K562 (cell line): ENCODE measurements around the gene PDRG1. TPM values are rescaled to one million over a fixed set of nuclear protein-coding genes. Genes with fewer than 3 reads are reported as not detected.

Experiments used
- ATAC-seq: fragments of 200-7000 bp; cut with Tn5 transposase; 3 replicates; pipeline ENCODE4 v1.9.1; 2020; ENCODE audit warnings: moderate library complexity
- BruUV-seq: library from RNA; stranded (reverse); fragments of 400-500 nt; replicated peaks from 2 replicates; lab custom pipeline; 2021; lab: Mats Ljungman, UMichigan
- CTCF ChIA-PET: fragments of 300-600 bp; formaldehyde crosslinking; extraction: SDS; loops from one replicate; lab custom pipeline; 2021; ENCODE audit warnings: low intra/inter-chr PET ratio; lab: Yijun Ruan, JAX
- POLR2A ChIA-PET: fragments of 300-600, 350-650 bp; sonication (Branson Sonifier 250); formaldehyde crosslinking; extraction: SDS; loops from one replicate; lab custom pipeline; 2021; ENCODE audit warnings: antibody characterized with exemption, inconsistent platforms; lab: Yijun Ruan, JAX
- DNase-seq, 4 experiments: peaks; one replicate each; pipeline versions ENCODE4 v3.0.0 to v3.0.0-alpha.2; 2011 to 2018; ENCODE audit warnings: low spot score in 3 of 4, mixed read lengths in 3 of 4; ENCODE audit errors: extremely low read depth in 1 of 4
- FAIRE-seq: peaks from 2 replicates; lab custom pipeline; 2011; peaks lifted over from hg19 to GRCh38; lab: Jason Lieb, UNC
- H2AFZ ChIP-seq: 2 replicates; pipeline ENCODE4 v1.6.0; 2011; ENCODE audit warnings: low read depth, low read length, control low read depth, inconsistent platforms
- H3K27ac ChIP-seq: fragments of 200-600 bp; 3 replicates; pipeline ENCODE4 v1.8.0; 2011; ENCODE audit warnings: low read depth, mild to moderate bottlenecking, control low read depth, inconsistent platforms, low read length, moderate library complexity, mixed read lengths; ENCODE audit errors: extremely low read depth
- H3K27me3 ChIP-seq, 2 experiments: fragments of 300-600 bp in 1 of 2; 2 replicates in 1 of 2; 3 replicates in 1 of 2; pipeline versions ENCODE4 v1.6.0 to v1.8.0; 2011; ENCODE audit warnings: inconsistent platforms in 2 of 2, low read length in 2 of 2, mild to moderate bottlenecking in 1 of 2, mixed read lengths in 1 of 2, moderate library complexity in 1 of 2; ENCODE audit not compliant: control insufficient read depth in 2 of 2, insufficient read depth in 2 of 2
- H3K36me3 ChIP-seq: fragments of 300-600 bp; 3 replicates; pipeline ENCODE4 v1.8.0; 2011; ENCODE audit warnings: mild to moderate bottlenecking, low read length, inconsistent platforms; ENCODE audit not compliant: control insufficient read depth, insufficient read depth
- H3K4me1 ChIP-seq, 2 experiments: fragments of 200-600 bp in 1 of 2; replicated peaks in 1 of 2; 2 replicates in 1 of 2; 3 replicates in 1 of 2; pipeline versions ENCODE4 v1.5.1 to v1.8.0; 2011; ENCODE audit warnings: inconsistent platforms in 2 of 2, low read length in 2 of 2, mild to moderate bottlenecking in 1 of 2, mixed read lengths in 1 of 2, moderate library complexity in 1 of 2; ENCODE audit not compliant: control insufficient read depth in 2 of 2, insufficient read depth in 2 of 2
- H3K4me2 ChIP-seq: 2 replicates; pipeline ENCODE4 v1.6.1; 2011; ENCODE audit warnings: low read length, control low read depth, inconsistent platforms, mixed read lengths; ENCODE audit not compliant: insufficient read depth
- H3K4me3 ChIP-seq: fragments of 200-600 bp; sonication (generic), shearing (Covaris generic); 2 replicates; pipeline ENCODE4 v1.5.1; 2016; ENCODE audit warnings: control low read depth, inconsistent platforms
- H3K79me2 ChIP-seq: fragments of 200-600 bp; 3 replicates; pipeline ENCODE4 v1.8.0; 2011; ENCODE audit warnings: low read length, inconsistent platforms; ENCODE audit not compliant: control insufficient read depth, insufficient read depth
- H3K9ac ChIP-seq, 2 experiments: 2 replicates each; pipeline versions ENCODE4 v1.6.0 to v1.6.1; 2011; ENCODE audit warnings: low read depth in 2 of 2, low read length in 2 of 2, control low read depth in 1 of 2, inconsistent platforms in 1 of 2, mild to moderate bottlenecking in 1 of 2, mixed read lengths in 1 of 2; ENCODE audit not compliant: insufficient read depth in 1 of 2
- H3K9me1 ChIP-seq: one replicate; pipeline ENCODE4 v1.6.0; 2011; ENCODE audit warnings: inconsistent platforms, mild to moderate bottlenecking, low read length, moderate library complexity; ENCODE audit not compliant: control insufficient read depth, insufficient read depth
- H3K9me3 ChIP-seq: replicated peaks from 2 replicates; pipeline ENCODE4 v1.5.1; 2011; ENCODE audit warnings: low read depth, low read length, inconsistent platforms; ENCODE audit not compliant: control insufficient read depth, insufficient read depth
- H4K20me1 ChIP-seq: replicated peaks from 2 replicates; pipeline ENCODE4 v1.6.1; 2011; ENCODE audit warnings: low read length, inconsistent platforms, mixed read lengths; ENCODE audit not compliant: control insufficient read depth, insufficient read depth
- ARID3A ChIP-seq: IDR thresholded peaks from 2 replicates; pipeline ENCODE4 v1.6.1; 2012; ENCODE audit warnings: low read depth, low read length, improper control_type of control experiment, borderline replicate concordance
- CHCHD3 ChIP-seq: fragments of 250-450 bp; sonication (Bioruptor Pico); IDR thresholded peaks from 2 replicates; pipeline ENCODE4 v2.1.2; 2022; ENCODE audit warnings: mild to moderate bottlenecking
- DDX20 ChIP-seq: fragments of 450-650 bp; IDR thresholded peaks from 2 replicates; pipeline ENCODE4 v1.6.1; 2016; ENCODE audit warnings: missing genetic modification characterization, low read depth, mild to moderate bottlenecking, missing compliant biosample characterization, moderate library complexity
- DPF2 ChIP-seq: fragments of 450-650 bp; IDR thresholded peaks from 2 replicates; pipeline ENCODE4 v1.6.1; 2016
- ERF ChIP-seq: fragments of 450-650 bp; formaldehyde crosslinking; IDR thresholded peaks from 2 replicates; pipeline ENCODE4 v1.4.0; 2020; ENCODE audit warnings: mild to moderate bottlenecking, mixed read lengths
- FOXJ2 ChIP-seq: fragments of 200-800 bp; sonication (Bioruptor generic); IDR thresholded peaks from 2 replicates; pipeline ENCODE4 v1.6.1; 2016; ENCODE audit warnings: missing genetic modification characterization, missing compliant biosample characterization
- FOXK1 ChIP-seq: sonication (generic); formaldehyde crosslinking; IDR thresholded peaks from 2 replicates; pipeline ENCODE4 v1.8.0; 2022; ENCODE audit warnings: missing genetic modification reagents, mild to moderate bottlenecking, borderline replicate concordance
- MED1 ChIP-seq: sonication (generic); formaldehyde crosslinking; IDR thresholded peaks from 2 replicates; pipeline ENCODE4 v1.8.1; 2023; ENCODE audit warnings: missing genetic modification reagents, borderline replicate concordance
- MNT ChIP-seq, 2 experiments: fragments of 450-650 bp; conservative IDR thresholded peaks; 2 replicates each; pipeline ENCODE4 v1.6.1; 2017; ENCODE audit warnings: mild to moderate bottlenecking in 2 of 2, moderate library complexity in 2 of 2
- PPARD ChIP-seq: fragments of 250-450 bp; sonication (Bioruptor Pico); IDR thresholded peaks from 2 replicates; pipeline ENCODE4 v1.8.0; 2022; ENCODE audit warnings: inconsistent platforms, mild to moderate bottlenecking, moderate library complexity
- RBM34 ChIP-seq: fragments of 200-400 bp; formaldehyde crosslinking; IDR thresholded peaks from 2 replicates; pipeline ENCODE4 v1.6.1; 2018; ENCODE audit warnings: low read length, borderline replicate concordance; ENCODE audit not compliant: insufficient read depth
- SMC3 ChIP-seq: conservative IDR thresholded peaks from 2 replicates; pipeline ENCODE4 v1.6.1; 2011; ENCODE audit warnings: low read depth, low read length, improper control_type of control experiment; ENCODE audit not compliant: insufficient read depth
- STAG1 ChIP-seq: sonication (generic); formaldehyde crosslinking; IDR thresholded peaks from 2 replicates; pipeline ENCODE4 v1.5.0; 2020; ENCODE audit warnings: missing genetic modification reagents, borderline replicate concordance
- THRAP3 ChIP-seq: fragments of 450-650 bp; IDR thresholded peaks from 2 replicates; pipeline ENCODE4 v1.6.1; 2016; ENCODE audit warnings: mild to moderate bottlenecking, inconsistent platforms, borderline replicate concordance
- USF2 ChIP-seq: sonication (generic); formaldehyde crosslinking; IDR thresholded peaks from 2 replicates; pipeline ENCODE4 v1.5.0; 2020; ENCODE audit warnings: missing genetic modification reagents
- YBX1 ChIP-seq: fragments of 450-650 bp; IDR thresholded peaks from 2 replicates; pipeline ENCODE4 v1.7.1; 2016; ENCODE audit warnings: mild to moderate bottlenecking
- ZBTB8A ChIP-seq: fragments of 450-650 bp; IDR thresholded peaks from 2 replicates; pipeline ENCODE4 v1.6.1; 2018; ENCODE audit warnings: mild to moderate bottlenecking, moderate library complexity; ENCODE audit not compliant: partially characterized antibody
- ZNF324 ChIP-seq: fragments of 250-450 bp; sonication (Bioruptor Pico); IDR thresholded peaks from 2 replicates; pipeline ENCODE4 v1.4.0; 2020; ENCODE audit warnings: mild to moderate bottlenecking
- ZNF75A ChIP-seq: fragments of 450-650 bp; formaldehyde crosslinking; IDR thresholded peaks from 2 replicates; pipeline ENCODE4 v1.4.0; 2020; ENCODE audit warnings: mild to moderate bottlenecking
- WGBS: fragments of 100-300 bp; shearing (Covaris generic); methylation state at CpG from one replicate; pipeline ENCODE4 v1.1.6; 2016; ENCODE audit warnings: low coverage, mixed read lengths; ENCODE audit not compliant: insufficient coverage; ENCODE audit errors: missing lambda C conversion rate; 5-methylcytosine and 5-hydroxymethylcytosine counted together
- in situ Hi-C: fragments of 300-500 bp; cut with MboI; formaldehyde crosslinking; loops from 4 replicates; pipeline ENCODE4 v1.15.0; 2018; ENCODE audit warnings: inconsistent platforms, mixed read lengths
- intact Hi-C: fragments of 100-400 bp; cut with micrococcal nuclease; formaldehyde crosslinking; loops from 2 replicates; pipeline ENCODE4 v1.14.2; 2022
- polyA plus RNA-seq, 8 experiments: library from polyadenylated mRNA; depleted of rRNA in 4 of 8; stranded (reverse) in 5 of 8; unstranded in 3 of 8; fragments of >200 nt; fragmentation: Nextera tagmentation in 2 of 8; fragmentation: Illumina TruSeq in 1 of 8; extraction: Ambion mirVana in 2 of 8; extraction: Trizol in 1 of 8; gene quantifications; 2 replicates each; pipeline versions ENCODE4 v1.2.1 to v1.2.3, GENCODE V29; 2011 to 2014; ENCODE audit warnings: inconsistent platforms in 1 of 8, missing spikeins in 1 of 8
- total RNA-seq, 7 experiments: library from RNA; depleted of rRNA in 6 of 7; stranded (reverse); fragments of >200 nt in 6 of 7; fragmentation: Illumina TruSeq in 2 of 7; extraction: Trizol in 2 of 7; gene quantifications; 2 replicates each; pipeline versions ENCODE4 v1.2.1 to v1.2.3, GENCODE V29; 2011 to 2021; ENCODE audit warnings: low replicate concordance in 1 of 7

PDRG1 gene
- total and polyA plus RNA-seq, 9 of the 15 experiments (the other 6 are each of a cell fraction or from before 2014, with no cell fraction given): 12.6 to 58.6 (median 26.1) TPM

- DNase-seq (no peak), ATAC-seq (no peak), FAIRE-seq (no peak)
- no peaks in the 10 kb centered on the region for H3K79me2 ChIP-seq
- peaks cover 16 to 19% of the 10 kb centered on the region in 2 experiments for H3K4me1 ChIP-seq
- intact Hi-C loops: loop anchor here (5.0 kb wide), 1 partner anchor 33 kb away; the partner anchor contains the start of gene PDRG1
- H2AFZ ChIP-seq: no peak overlapping the region
- TF ChIP-seq YBX1 (no peak), SMC3 (no peak), THRAP3 (no peak), ERF (CRISPR knock-in tag) (no peak), DDX20 (no peak), FOXJ2 (tag) (no peak), FOXK1 (no peak), ZBTB8A (no peak), MED1 (CRISPR knock-in tag) (no peak), RBM34 (no peak), USF2 (CRISPR knock-in tag) (no peak), CHCHD3 (no peak), MNT (conservative IDR thresholded peaks at IDR 0.05) (no peak), PPARD (CRISPR knock-in tag) (no peak), STAG1 (no peak), ZNF324 (CRISPR knock-in tag) (no peak), ARID3A (no peak), ZNF75A (no peak), DPF2 (no peak)
- ChIA-PET POLR2A (interaction anchor here (0.8 to 0.9 kb wide), 2 partner anchors 8 to 31 kb away, joined by 3 to 4 read pairs; no protein-coding TSS in a partner anchor), CTCF (no interaction called here)
- no TSS peak for BruUV-seq
- in situ Hi-C loops: no loop called here
- H3K4me3 ChIP-seq: no peak overlapping the region
- peaks cover 0 to 43% of the 10 kb centered on the region in 2 experiments; a peak in 2 of 5 replicates for H3K27me3 ChIP-seq
- WGBS: 25% methylated on average over 6 of the region's 6 CpGs
- no peaks in the 10 kb centered on the region for H3K9me3 ChIP-seq
- H3K4me2 ChIP-seq: no peak overlapping the region
- H3K36me3 ChIP-seq: no peaks in the 10 kb centered on the region
- H4K20me1 ChIP-seq: peaks cover 21% of the 10 kb centered on the region
- no peak overlapping the region for H3K27ac ChIP-seq
- H3K9me1 ChIP-seq: peaks cover 3% of the 10 kb centered on the region
- H3K9ac ChIP-seq: no peak overlapping the region
Observed at GRCh38 chr20:31919410-31920155, 32.3 kb downstream of the PDRG1 start.
